ENCODE measurements around the gene TPK1.

TPK1 gene

GRCh38 chr7:144414815-144415214 is 421.0 kb downstream of the TPK1 start:
- no peak for DNase-seq (ENCODE audit: low read depth, low spot score)
- ChIA-PET POLR2A (no interaction called here), CTCF (no interaction called here)
- no peak overlapping the region for H3K4me3 ChIP-seq (ENCODE audit: low read depth, low read length)
- TF ChIP-seq CTCF (IDR thresholded peaks at IDR 0.05; ENCODE audit: insufficient read depth, low read length, missing control alignments): no peak

GRCh38 chr7:144410441-144410840 is 425.4 kb downstream of the TPK1 start:
- no peak for DNase-seq (ENCODE audit: low read depth, low spot score)
- no peak for TF ChIP-seq CTCF (IDR thresholded peaks at IDR 0.05; ENCODE audit: insufficient read depth, low read length, missing control alignments)
- ChIA-PET POLR2A (no interaction called here), CTCF (no interaction called here)
- no peak overlapping the region for H3K4me3 ChIP-seq (ENCODE audit: low read depth, low read length)

GRCh38 chr7:144408121-144408520 is 427.7 kb downstream of the TPK1 start:
- no peak overlapping the region for H3K4me3 ChIP-seq (ENCODE audit: low read depth, low read length)
- no peak for TF ChIP-seq CTCF (IDR thresholded peaks at IDR 0.05; ENCODE audit: insufficient read depth, low read length, missing control alignments)
- ChIA-PET CTCF (no interaction called here), POLR2A (no interaction called here)
- no peak for DNase-seq (ENCODE audit: low read depth, low spot score)

- POLR2A ChIA-PET: no interaction called here
- TF ChIP-seq CTCF (IDR thresholded peaks at IDR 0.05; ENCODE audit: insufficient read depth, low read length, missing control alignments): no peak
- CTCF ChIA-PET: no interaction called here
- no peak overlapping the region for H3K4me3 ChIP-seq (ENCODE audit: low read depth, low read length)
- no peak for DNase-seq (ENCODE audit: low read depth, low spot score)
These were observed 428.5 kb downstream of the TPK1 start for GRCh38 chr7:144407266-144407931.

GRCh38 chr7:144404946-144405345 is 430.9 kb downstream of the TPK1 start:
- ChIA-PET CTCF (no interaction called here), POLR2A (no interaction called here)
- TF ChIP-seq CTCF (IDR thresholded peaks at IDR 0.05; ENCODE audit: insufficient read depth, low read length, missing control alignments): no peak
- no peak overlapping the region for H3K4me3 ChIP-seq (ENCODE audit: low read depth, low read length)
- DNase-seq (ENCODE audit: low read depth, low spot score): no peak

- H3K4me3 ChIP-seq (ENCODE audit: low read depth, low read length): no peak within 1 kb of the TSS
- CTCF ChIA-PET: interaction anchor here (1.9 kb wide), 2 partner anchors 10 to 12 kb away, joined by 4 to 6 read pairs; no protein-coding TSS in a partner anchor
These were observed 432.2 kb downstream of the TPK1 start, which contains the start of gene NOBOX for GRCh38 chr7:144403649-144404061. NOBOX (minus strand) TSS chr7:144403693.

More at GRCh38 chr7:144403649-144404061, 432.2 kb downstream of the TPK1 start, which contains the start of gene NOBOX:
- DNase-seq (ENCODE audit: low read depth, low spot score): no peak
- no peak for TF ChIP-seq CTCF (IDR thresholded peaks at IDR 0.05; ENCODE audit: insufficient read depth, low read length, missing control alignments)
- POLR2A ChIA-PET: no interaction called here
